ACC112 (cell line): ENCODE measurements around the gene TMTC2.

Experiments
- H2AFZ ChIP-seq: fragments of 200-600 bp; sonication (generic); one replicate; pipeline ENCODE4 v1.6.0; 2017; ENCODE audit warnings: antibody characterized with exemption, low read length; ENCODE audit not compliant: unreplicated experiment
- H3K27ac ChIP-seq: fragments of 200-600 bp; sonication (generic); 2 replicates; pipeline ENCODE4 v1.5.1; 2014; ENCODE audit warnings: low read depth, mild to moderate bottlenecking, antibody characterized with exemption, low read length, moderate library complexity
- H3K27me3 ChIP-seq: fragments of 200-600 bp; sonication (generic); 2 replicates; pipeline ENCODE4 v1.6.1; 2014; ENCODE audit warnings: mild to moderate bottlenecking, antibody characterized with exemption, low read length, moderate library complexity, mixed read lengths; ENCODE audit not compliant: insufficient read depth
- H3K36me3 ChIP-seq: fragments of 200-600 bp; sonication (generic); 2 replicates; pipeline ENCODE4 v1.6.1; 2016; ENCODE audit warnings: mild to moderate bottlenecking, antibody characterized with exemption, low read length, moderate library complexity, mixed read lengths; ENCODE audit not compliant: insufficient read depth
- H3K4me1 ChIP-seq: fragments of 200-600 bp; sonication (generic); one replicate; pipeline ENCODE4 v1.6.1; 2016; ENCODE audit warnings: low read length, mixed read lengths; ENCODE audit not compliant: insufficient read depth, unreplicated experiment, control insufficient read depth
- H3K4me3 ChIP-seq: fragments of 200-600 bp; sonication (generic); 2 replicates; pipeline ENCODE4 v1.5.1; 2014; ENCODE audit warnings: mild to moderate bottlenecking, low read depth, low read length
- H3K79me2 ChIP-seq: fragments of 200-600 bp; sonication (generic); one replicate; pipeline ENCODE4 v1.6.0; 2016; ENCODE audit warnings: low read length; ENCODE audit not compliant: control insufficient read depth, unreplicated experiment, insufficient read depth

TMTC2 gene

DNA sequence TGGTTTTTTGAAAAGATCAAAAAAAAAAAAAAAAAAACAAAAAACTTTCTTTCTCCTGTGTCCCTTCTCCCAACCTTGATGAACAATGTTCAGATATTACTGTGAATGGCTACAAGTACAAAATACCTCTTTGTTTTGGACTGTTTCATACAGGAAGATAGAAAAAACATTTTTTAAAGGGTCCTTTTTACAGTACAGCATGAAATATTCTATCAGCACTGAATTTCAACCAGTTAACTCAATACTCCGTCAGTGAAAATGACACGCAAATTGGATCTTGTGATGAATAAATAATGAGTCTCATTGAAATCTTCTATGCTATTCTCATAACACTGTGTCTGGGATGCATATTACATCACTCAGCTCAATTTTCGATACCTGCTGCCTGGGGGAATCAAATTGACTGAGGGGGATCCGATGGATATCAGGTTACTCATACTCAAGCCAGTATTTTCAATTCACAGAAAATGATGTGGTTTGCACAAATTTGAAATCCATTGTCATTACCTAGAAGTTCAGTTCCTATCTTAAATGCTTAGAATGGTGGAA lies 179.6 kb downstream of the TMTC2 start:
- Histone ChIP-seq H3K27ac (no peak overlapping the region), H3K79me2 (no peaks in the 10 kb centered on the region), H3K4me1 (no peaks in the 10 kb centered on the region), H3K4me3 (no peak overlapping the region), H3K36me3 (no peaks in the 10 kb centered on the region), H2AFZ (no peak overlapping the region), H3K27me3 (no peaks in the 10 kb centered on the region)

DNA sequence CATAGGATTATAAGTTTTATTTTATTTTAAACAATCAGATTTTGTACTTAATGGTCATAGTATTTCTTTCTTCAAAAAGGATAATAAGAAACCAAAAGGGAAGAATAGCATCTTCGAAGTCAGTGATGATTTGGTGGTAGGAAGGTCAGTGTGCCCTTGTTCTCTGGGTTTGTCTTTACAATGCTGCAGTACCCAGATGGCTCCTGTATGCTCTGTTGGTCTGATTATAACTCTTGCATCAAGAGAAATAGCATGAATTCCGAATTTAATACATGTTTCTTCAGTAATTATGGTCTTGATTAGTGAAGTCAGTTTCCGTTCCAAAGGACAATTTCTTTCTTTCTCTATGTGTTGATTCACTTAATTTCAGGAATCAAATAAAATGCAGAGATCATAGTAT lies 180.2 kb downstream of the TMTC2 start:
- Histone ChIP-seq H3K27ac (no peak overlapping the region), H3K27me3 (no peaks in the 10 kb centered on the region), H3K4me1 (no peaks in the 10 kb centered on the region), H3K4me3 (no peak overlapping the region), H2AFZ (no peak overlapping the region), H3K79me2 (no peaks in the 10 kb centered on the region), H3K36me3 (no peaks in the 10 kb centered on the region)

DNA sequence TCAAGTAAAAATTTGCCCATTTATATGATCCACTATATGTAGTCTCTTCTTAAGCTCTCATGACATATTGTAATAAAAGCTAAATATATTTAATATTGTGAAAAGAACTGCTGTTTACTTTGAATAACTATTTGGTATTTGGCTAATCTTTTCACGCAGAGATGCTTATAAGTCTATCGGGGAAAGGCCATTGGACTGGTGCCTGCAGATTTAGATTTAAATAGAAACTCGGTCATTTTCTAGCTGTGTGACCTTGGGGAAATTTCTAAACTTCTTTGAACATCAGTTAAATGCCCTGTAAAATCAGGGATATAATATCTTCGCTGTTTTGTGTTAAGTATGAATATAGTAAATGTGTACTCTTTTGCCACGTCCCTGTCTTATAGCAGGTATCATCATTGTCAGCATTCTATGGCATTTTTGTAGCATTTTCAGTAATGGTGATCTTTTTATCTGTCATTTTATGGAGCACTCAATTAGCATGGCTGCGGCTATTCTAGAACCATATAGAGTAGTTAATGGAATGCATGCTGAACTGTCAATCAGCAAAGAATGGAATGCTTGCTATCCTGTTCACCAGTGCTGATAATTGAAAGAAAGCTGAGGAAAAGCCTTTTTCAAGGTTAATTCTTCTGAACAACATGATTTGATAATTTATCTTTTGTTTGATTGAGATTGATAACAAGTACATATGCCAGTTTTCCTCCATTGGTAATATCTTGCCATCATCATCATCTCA lies 181.2 kb downstream of the TMTC2 start:
- Histone ChIP-seq H3K79me2 (no peaks in the 10 kb centered on the region), H3K27ac (no peak overlapping the region), H3K36me3 (no peaks in the 10 kb centered on the region), H3K27me3 (no peaks in the 10 kb centered on the region), H3K4me3 (no peak overlapping the region), H2AFZ (no peak overlapping the region), H3K4me1 (no peaks in the 10 kb centered on the region)

DNA sequence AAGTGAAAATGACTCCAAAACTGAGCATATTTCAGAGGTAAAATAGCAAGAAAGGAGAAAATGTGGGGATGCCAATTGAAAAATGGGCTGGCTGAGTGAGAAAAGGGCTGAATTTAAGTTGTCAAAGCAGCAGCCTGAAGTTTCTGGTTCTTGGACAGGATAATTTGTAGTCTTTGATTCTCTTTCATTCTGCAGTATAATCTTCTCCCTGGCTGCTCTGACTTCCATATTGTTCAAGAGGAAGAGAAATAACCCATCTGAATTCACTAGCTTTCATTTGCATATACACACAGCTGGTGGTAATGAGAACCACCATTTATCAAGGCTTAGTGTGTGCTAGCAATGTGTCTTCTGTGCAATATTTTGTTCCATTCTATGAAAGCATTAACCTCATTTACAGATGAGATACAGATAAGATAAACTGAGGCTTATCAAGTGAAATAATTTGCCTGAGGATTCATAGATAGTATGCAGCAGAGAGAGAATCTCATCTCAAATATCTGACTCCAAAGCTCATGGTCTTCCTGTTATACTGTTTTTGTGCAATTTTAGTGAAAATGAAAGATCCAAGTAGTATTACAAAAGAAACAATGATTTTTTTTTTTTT lies 184.2 kb downstream of the TMTC2 start:
- H3K27ac ChIP-seq: no peak overlapping the region
- no peak overlapping the region for H2AFZ ChIP-seq
- no peaks in the 10 kb centered on the region for H3K4me1 ChIP-seq
- H3K27me3 ChIP-seq: no peaks in the 10 kb centered on the region
- no peaks in the 10 kb centered on the region for H3K79me2 ChIP-seq
- H3K36me3 ChIP-seq: no peaks in the 10 kb centered on the region
- no peak overlapping the region for H3K4me3 ChIP-seq

DNA sequence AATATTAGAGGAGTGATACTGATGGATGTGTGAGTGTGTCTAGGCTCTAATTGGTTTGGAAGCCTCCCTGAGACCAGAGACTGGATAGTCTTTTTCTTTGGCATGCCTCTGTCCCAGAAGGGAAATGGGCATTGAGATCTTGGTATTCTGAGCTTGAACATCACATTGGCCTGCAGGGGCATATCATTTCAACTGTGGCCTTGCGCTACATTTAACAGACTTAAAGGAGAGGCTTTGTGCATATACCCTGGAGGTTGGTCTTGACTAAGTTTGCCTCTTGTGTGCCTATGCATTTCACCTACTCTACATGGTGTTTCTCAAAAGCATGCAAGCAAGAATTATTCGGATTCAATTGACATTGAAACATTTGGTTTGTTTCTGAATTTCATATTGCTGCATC lies 185.4 kb downstream of the TMTC2 start:
- H2AFZ ChIP-seq: no peak overlapping the region
- H3K4me1 ChIP-seq: no peaks in the 10 kb centered on the region
- H3K27me3 ChIP-seq: no peaks in the 10 kb centered on the region
- no peaks in the 10 kb centered on the region for H3K36me3 ChIP-seq
- no peaks in the 10 kb centered on the region for H3K79me2 ChIP-seq
- no peak overlapping the region for H3K27ac ChIP-seq
- H3K4me3 ChIP-seq: no peak overlapping the region

DNA sequence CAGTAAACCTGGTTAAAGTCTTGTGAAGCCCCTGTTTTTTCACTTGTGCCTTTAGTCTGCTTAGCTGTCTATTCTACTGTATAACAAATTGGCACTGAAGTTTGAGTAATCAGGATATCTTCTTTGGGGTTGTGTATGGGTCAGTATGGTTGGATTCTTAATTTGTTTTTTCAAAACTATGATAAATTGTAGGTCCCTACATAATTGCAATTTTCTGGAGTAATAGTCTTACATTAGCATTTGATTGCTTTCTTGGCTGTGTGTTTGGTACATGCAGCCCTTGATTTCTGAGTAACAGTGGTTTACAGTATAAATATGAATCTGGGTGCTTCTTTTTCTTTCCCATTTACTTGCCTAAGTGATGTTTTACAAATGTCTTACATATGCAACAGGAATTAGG lies 186.6 kb downstream of the TMTC2 start:
- Histone ChIP-seq H3K4me3 (no peak overlapping the region), H3K4me1 (no peaks in the 10 kb centered on the region)

DNA sequence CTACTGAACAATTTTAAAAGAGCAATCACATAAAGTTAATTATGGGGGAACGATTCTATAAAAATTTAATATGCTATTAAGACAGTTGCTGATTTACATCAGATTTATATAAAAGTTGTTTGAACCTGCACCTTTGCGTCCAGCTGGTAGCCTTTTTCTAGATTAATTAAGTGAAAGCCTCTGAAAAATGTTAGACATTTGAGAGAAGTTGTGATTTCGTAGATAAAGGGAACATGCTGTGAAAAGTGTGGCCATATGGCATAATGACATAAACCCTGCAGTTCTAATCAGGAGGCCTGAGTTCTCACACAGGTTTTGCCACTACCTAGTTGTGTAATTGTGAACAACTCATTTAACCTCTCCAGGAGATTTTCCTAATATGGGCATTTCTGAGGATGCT lies 187.2 kb downstream of the TMTC2 start:
- Histone ChIP-seq H3K27ac (no peak overlapping the region), H2AFZ (no peak overlapping the region), H3K27me3 (no peaks in the 10 kb centered on the region), H3K79me2 (no peaks in the 10 kb centered on the region), H3K36me3 (no peaks in the 10 kb centered on the region), H3K4me1 (no peaks in the 10 kb centered on the region), H3K4me3 (no peak overlapping the region)

More for the DNA sequence above, 186.6 kb downstream of the TMTC2 start:
- no peak overlapping the region for H3K27ac ChIP-seq
- no peak overlapping the region for H2AFZ ChIP-seq
- no peaks in the 10 kb centered on the region for H3K36me3 ChIP-seq
- H3K27me3 ChIP-seq: no peaks in the 10 kb centered on the region
- no peaks in the 10 kb centered on the region for H3K79me2 ChIP-seq

DNA sequence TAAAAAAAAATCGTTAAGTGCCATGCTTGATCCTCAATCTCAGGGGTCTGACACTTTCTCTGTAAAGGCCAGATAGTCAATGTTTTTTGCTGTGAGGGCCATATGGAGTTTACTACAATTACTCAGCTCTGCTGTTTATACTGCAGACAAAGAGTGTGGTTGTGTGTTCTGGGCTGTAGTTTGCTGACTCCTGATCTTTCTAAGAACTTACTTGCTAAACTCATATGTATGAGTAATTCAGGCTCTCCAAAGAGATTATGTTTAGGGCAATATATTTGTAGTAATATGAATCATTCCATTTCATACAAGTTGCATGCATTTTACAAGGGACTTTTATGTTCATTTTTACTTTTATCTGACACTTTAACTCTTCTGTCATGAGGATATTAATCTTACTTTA lies 188.2 kb downstream of the TMTC2 start:
- H2AFZ ChIP-seq: no peak overlapping the region
- H3K27me3 ChIP-seq: no peaks in the 10 kb centered on the region
- no peak overlapping the region for H3K4me3 ChIP-seq
- no peaks in the 10 kb centered on the region for H3K4me1 ChIP-seq
- H3K27ac ChIP-seq: no peak overlapping the region
- H3K79me2 ChIP-seq: no peaks in the 10 kb centered on the region
- H3K36me3 ChIP-seq: no peaks in the 10 kb centered on the region

DNA sequence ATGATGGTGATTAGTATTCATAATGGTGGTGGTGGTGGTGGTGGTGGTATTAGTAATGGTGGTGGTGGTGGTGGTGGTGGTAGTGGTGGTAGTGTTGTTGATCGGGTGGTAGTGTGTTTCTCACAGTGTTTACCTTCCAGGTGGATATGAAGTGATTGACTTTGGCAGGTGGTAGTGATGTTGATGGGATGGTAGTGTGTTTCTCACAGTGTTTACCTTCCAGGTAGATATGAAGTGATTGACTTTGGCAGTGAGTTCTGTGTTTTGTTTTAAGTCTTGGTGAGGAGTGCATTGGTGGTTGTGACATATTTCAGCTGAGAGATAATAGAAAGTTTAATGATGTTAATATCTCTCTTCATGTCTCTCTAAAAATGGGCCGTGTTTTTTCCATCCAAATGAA lies 189.4 kb downstream of the TMTC2 start:
- no peak overlapping the region for H3K4me3 ChIP-seq
- no peak overlapping the region for H3K27ac ChIP-seq
- H3K4me1 ChIP-seq: no peaks in the 10 kb centered on the region
- no peak overlapping the region for H2AFZ ChIP-seq
- no peaks in the 10 kb centered on the region for H3K79me2 ChIP-seq
- H3K36me3 ChIP-seq: no peaks in the 10 kb centered on the region
- H3K27me3 ChIP-seq: no peaks in the 10 kb centered on the region

DNA sequence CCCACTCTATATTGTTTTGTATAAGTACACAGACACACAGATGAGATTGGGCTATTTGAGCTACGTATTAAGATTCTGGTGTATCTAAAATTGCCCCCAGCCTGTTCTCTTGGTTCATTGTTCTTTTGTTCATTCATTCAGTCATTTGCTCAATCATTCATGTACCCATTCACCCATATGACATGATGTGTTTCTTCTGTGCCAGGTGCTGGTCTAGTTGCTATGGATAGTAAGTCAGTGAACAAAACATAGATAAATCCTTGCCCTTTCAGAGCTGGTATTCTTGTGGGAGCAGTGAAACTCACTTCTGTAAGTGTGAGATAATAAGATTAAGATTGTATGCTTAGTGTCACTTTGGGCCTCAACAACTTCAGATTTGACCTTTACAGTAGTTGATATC lies 191.3 kb downstream of the TMTC2 start:
- Histone ChIP-seq H3K36me3 (no peaks in the 10 kb centered on the region), H2AFZ (no peak overlapping the region), H3K79me2 (no peaks in the 10 kb centered on the region), H3K4me3 (no peak overlapping the region), H3K27ac (no peak overlapping the region), H3K4me1 (no peaks in the 10 kb centered on the region), H3K27me3 (no peaks in the 10 kb centered on the region)

DNA sequence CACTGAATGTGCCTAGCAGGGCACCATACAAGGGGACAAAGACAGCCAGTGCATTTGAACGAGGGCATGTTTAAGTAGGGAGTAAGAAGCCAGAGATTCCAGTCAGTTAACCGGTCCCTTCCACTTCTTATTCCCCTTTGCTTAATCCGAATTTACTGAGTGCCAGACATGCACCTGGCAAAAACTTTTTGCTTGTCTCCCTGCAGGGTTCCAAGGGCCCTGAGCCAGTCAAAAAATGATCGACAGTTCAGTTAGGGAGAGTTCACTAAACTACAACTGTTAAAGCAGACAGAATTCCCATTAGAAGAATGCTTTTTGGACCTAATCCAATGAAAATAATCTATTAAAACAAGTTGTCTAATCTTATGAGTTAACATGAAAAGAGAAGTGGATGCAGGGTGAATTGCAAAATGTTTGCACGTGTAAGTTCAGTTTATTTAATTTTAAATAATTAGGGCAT lies 193.8 kb downstream of the TMTC2 start:
- no peaks in the 10 kb centered on the region for H3K36me3 ChIP-seq
- no peaks in the 10 kb centered on the region for H3K27me3 ChIP-seq
- no peaks in the 10 kb centered on the region for H3K4me1 ChIP-seq
- no peak overlapping the region for H2AFZ ChIP-seq
- H3K4me3 ChIP-seq: no peak overlapping the region
- H3K27ac ChIP-seq: no peak overlapping the region
- no peaks in the 10 kb centered on the region for H3K79me2 ChIP-seq
